ENCODE data around the gene NPDC1.

DNA sequence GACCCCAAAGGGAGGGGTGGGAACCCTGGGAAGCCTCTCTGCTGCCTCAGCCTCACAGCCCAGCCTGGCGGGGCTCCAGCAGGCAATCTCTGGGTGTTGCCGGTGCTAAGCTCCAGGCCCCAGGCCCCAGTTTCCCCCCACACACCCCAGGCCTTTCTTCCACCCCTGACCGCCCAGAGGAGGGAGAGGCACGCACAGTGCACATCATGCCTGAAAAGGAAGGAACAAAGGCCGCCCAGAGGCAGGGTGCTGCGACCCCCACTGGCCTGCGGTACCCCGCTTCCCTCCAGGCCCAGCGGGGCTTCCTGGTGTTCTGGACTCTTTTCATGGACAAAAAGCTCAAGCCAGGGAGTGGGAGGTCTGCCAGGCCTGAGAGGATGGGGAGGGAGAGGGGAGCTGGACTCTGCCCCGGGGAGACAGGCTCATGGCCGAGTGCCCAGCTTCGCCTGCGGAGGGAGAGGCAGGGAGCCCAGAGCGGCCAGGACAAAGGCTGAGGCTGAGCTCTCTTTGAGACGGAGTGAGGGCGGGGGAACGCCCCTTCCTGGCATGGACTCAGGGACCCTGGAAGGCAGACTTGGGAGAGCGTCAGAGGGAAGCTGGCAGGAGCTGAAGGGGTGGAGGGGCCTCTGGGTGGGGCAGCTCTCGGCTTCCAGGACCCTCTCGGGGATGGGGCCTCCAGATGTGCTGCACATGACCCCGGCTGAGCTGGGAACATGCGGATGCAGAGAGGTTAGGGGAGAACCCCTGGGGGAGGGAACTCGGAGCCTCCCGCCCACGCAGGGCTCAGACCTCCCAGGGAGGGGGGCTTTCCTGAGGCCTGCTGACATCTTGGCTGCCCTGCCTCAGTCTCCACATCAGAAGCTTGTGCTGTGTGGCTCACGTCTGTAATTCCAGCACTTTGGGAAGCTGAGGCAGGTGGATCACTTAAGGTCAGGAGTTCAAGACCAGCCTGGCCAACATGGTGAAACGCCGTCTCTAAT lies 9.7 kb upstream of the NPDC1 start:
- no peak for TF ChIP-seq CTCF (IDR thresholded peaks at IDR 0.05)
- TF ChIP-seq POLR2A (IDR thresholded peaks at IDR 0.05), result no peak
